Endothelial cell (in vitro differentiated cells): Measurements from ENCODE around the gene PRAMEF20. TPM values are rescaled to one million over a fixed set of nuclear protein-coding genes. Genes with fewer than 3 reads are reported as not detected.

ENCODE experiments used
- DNase-seq: peaks from one replicate; pipeline ENCODE4 v3.0.0; 2021; ENCODE audit warnings: low spot score
- H3K27ac Mint-ChIP-seq: one replicate; pipeline ENCODE4 v1.8.0; 2021; ENCODE audit warnings: mixed read lengths, inconsistent platforms; ENCODE audit not compliant: unreplicated experiment
- H3K27me3 Mint-ChIP-seq: one replicate; pipeline ENCODE4 v1.8.0; 2021; ENCODE audit warnings: mild to moderate bottlenecking, moderate library complexity, mixed read lengths, inconsistent platforms; ENCODE audit not compliant: unreplicated experiment
- H3K36me3 Mint-ChIP-seq: one replicate; pipeline ENCODE4 v1.8.0; 2021; ENCODE audit warnings: mild to moderate bottlenecking, low read depth, mixed read lengths, inconsistent platforms; ENCODE audit not compliant: unreplicated experiment
- H3K4me1 Mint-ChIP-seq: one replicate; pipeline ENCODE4 v1.8.0; 2021; ENCODE audit warnings: mild to moderate bottlenecking, mixed read lengths, inconsistent platforms; ENCODE audit not compliant: unreplicated experiment
- H3K4me3 Mint-ChIP-seq: one replicate; pipeline ENCODE4 v1.8.0; 2021; ENCODE audit warnings: mild to moderate bottlenecking, mixed read lengths, inconsistent platforms; ENCODE audit not compliant: unreplicated experiment
- H3K9me3 Mint-ChIP-seq: one replicate; pipeline ENCODE4 v1.8.0; 2021; ENCODE audit warnings: mixed read lengths, inconsistent platforms; ENCODE audit not compliant: unreplicated experiment
- total RNA-seq: library from RNA; stranded (reverse); fragmentation: NEBNext Ultra II Directional; extraction: Animal tissue kit (Norgen Biotek cat#: 25700); gene quantifications from one replicate; pipeline ENCODE4 v1.2.1, GENCODE V29; 2021; ENCODE audit not compliant: unreplicated experiment
- TF ChIP-seq, protein P1 (sequence below): fragments of 200-600 bp; sonication (generic); IDR thresholded peaks from one replicate; pipeline ENCODE4 v1.5.0; 2021; ENCODE audit warnings: antibody characterized with exemption; ENCODE audit not compliant: unreplicated experiment

Gene PRAMEF20
- total RNA-seq, 1 donor from 2014 or later: not detected

DNA sequence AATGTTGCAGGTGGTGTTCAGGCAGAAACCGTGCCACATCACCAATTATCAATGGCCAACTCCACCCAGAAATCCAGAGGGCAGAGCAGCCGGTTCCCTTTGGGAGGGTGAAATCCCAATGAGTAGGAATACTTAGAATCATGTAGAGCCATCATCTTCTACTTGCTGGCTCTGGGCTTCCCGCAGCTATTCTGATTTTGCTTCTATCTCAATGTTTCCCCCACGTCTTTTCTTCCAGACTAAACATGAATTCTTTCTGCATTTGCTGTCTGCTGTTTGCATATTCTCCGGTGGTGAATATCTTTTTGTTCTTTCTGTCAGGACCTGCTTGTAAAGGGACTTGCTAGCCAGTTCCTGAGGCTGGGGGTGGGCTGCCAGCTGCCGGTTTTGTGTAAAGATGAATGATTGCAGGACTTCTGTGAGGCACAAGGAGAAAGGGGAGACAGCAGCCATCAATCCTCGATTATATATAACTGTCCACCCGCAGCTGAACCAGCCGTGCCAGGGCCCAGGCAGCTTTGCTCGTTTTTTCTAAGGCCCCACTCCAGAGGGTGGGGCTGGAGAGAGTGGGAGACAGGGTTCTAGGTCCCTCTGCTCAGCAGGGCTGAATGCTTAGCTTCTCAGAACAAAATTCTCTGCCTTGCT is 33.2 kb downstream of the PRAMEF20 start:
- H3K4me3 Mint-ChIP-seq: no peak overlapping the region
- TF ChIP-seq, protein P1, sequence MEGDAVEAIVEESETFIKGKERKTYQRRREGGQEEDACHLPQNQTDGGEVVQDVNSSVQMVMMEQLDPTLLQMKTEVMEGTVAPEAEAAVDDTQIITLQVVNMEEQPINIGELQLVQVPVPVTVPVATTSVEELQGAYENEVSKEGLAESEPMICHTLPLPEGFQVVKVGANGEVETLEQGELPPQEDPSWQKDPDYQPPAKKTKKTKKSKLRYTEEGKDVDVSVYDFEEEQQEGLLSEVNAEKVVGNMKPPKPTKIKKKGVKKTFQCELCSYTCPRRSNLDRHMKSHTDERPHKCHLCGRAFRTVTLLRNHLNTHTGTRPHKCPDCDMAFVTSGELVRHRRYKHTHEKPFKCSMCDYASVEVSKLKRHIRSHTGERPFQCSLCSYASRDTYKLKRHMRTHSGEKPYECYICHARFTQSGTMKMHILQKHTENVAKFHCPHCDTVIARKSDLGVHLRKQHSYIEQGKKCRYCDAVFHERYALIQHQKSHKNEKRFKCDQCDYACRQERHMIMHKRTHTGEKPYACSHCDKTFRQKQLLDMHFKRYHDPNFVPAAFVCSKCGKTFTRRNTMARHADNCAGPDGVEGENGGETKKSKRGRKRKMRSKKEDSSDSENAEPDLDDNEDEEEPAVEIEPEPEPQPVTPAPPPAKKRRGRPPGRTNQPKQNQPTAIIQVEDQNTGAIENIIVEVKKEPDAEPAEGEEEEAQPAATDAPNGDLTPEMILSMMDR: no peak

DNA sequence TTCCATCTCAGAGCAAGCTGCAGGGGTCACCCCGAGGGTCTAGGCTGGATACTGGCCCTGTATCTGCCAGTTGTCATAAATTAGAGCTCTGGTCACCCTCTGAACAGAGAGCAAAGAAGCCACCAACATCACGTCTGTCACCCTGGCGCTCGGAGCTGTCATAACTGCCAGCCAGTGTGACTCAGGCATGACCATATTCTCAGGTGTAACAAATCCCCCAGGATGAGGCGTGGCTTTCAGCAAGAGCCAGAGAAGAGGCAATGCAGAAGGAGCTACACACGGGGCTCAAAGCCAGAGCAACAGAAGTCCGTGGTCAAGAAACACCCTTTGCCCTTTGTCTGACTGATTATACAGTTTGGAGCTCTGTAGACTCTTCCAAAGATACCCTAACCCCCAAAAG is 40.0 kb downstream of the PRAMEF20 start:
- Mint-ChIP-seq H3K4me1 (no peaks in the 10 kb centered on the region), H3K4me3 (no peak overlapping the region), H3K27me3 (no peaks in the 10 kb centered on the region), H3K27ac (no peak overlapping the region), H3K9me3 (peaks cover 14% of the 10 kb centered on the region), H3K36me3 (peaks cover under 1% of the 10 kb centered on the region)
- TF ChIP-seq, protein P1: no peak
- no peak for DNase-seq

More for the DNA sequence above, 33.2 kb downstream of the PRAMEF20 start:
- Mint-ChIP-seq H3K9me3 (peaks cover 19% of the 10 kb centered on the region), H3K4me1 (no peaks in the 10 kb centered on the region), H3K36me3 (peaks cover 4% of the 10 kb centered on the region), H3K27ac (no peak overlapping the region), H3K27me3 (no peaks in the 10 kb centered on the region)
- no peak for DNase-seq

DNA sequence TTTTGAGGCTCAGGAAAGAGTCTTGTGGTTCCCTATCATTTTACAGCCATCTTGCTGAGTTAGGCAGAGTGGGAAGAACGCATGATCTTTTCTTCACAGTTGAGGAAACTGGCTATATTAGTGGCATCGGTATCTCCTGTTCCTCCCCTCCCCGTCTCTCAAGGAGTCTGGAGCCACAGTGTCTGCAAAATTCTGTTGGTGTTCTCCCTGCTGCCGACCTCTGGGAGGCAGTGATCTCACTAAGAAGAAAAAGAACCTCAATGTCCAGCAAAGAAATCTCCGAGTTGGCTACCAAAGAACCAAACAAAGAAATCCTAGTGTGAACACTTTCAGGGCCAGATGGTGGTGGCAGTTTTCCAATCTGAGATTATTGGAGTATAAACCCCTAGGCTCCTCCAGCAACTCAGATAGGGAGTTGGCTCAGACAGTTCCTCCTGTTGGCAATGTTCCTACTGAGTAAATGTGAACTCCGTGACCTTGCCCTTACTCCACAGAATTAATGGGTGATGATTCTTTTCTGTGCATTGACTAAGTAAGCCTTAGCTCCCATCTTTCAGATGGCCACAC is 41.2 kb downstream of the PRAMEF20 start:
- TF ChIP-seq, protein P1: no peak
- H3K36me3 Mint-ChIP-seq: no peaks in the 10 kb centered on the region
- H3K4me1 Mint-ChIP-seq: no peaks in the 10 kb centered on the region
- H3K27me3 Mint-ChIP-seq: no peaks in the 10 kb centered on the region
- no peak for DNase-seq
- H3K4me3 Mint-ChIP-seq: no peak overlapping the region
- H3K27ac Mint-ChIP-seq: no peak overlapping the region
- H3K9me3 Mint-ChIP-seq: peaks cover 9% of the 10 kb centered on the region

DNA sequence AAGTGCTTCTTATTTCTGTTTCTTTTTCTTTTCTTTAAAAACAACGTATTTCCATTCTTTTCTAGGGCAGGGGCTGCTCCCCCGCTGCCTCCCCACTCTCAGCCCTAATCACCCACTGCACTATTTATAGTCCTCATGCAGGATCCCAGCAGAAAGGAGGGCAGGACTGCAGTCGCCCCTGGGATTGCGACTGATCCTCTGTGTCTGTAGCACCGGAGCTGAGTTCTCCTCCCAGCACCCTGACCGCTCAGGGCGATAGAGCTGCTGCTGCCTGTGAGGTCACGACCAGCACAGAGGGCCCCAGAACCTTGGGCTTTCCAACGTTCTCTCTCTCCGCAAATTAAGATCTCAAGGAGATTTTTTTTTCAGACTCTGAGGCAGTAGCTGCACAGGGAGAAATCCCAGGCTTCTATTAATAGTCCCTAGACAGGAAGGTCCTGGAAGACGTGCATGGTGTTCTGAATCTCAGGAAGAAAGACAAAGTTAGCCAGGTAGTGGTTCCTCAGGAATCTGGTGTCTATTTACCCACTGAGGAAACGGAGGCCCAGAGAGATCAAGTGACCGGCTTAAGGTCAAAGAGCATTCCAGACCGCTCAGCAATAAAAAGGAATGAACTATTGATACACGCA is 46.8 kb downstream of the PRAMEF20 start:
- Mint-ChIP-seq H3K9me3 (peaks cover 3% of the 10 kb centered on the region), H3K27me3 (peaks cover 11% of the 10 kb centered on the region), H3K27ac (no peak overlapping the region), H3K4me1 (no peaks in the 10 kb centered on the region), H3K4me3 (no peak overlapping the region), H3K36me3 (no peaks in the 10 kb centered on the region)
- TF ChIP-seq, protein P1: no peak
- DNase-seq: no peak

DNA sequence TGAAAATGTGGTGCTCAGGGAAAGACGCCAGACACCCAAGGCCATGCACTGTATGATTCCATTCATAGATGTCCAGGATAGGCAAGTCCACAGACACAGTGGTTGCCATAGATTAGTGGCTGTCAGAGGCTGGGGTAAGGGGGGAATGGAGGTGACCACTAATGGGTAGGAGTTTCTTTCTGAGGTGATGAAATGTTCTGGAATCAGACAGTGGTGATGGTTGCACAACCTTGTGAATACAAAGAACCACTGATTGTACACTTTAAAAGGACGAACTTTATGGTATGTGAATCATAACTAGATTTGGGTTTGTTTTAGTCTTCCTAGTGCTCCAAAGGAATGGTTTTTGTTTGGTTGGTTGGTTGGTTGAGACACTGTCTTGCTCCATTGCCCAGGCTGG is 51.7 kb downstream of the PRAMEF20 start:
- Mint-ChIP-seq H3K27ac (no peak overlapping the region), H3K27me3 (peaks cover 11% of the 10 kb centered on the region), H3K4me1 (no peaks in the 10 kb centered on the region), H3K36me3 (no peaks in the 10 kb centered on the region), H3K9me3 (no peaks in the 10 kb centered on the region), H3K4me3 (no peak overlapping the region)
- DNase-seq: no peak
- TF ChIP-seq, protein P1: no peak
